B cell (primary cell): ENCODE results near the gene FNDC11.

Experiments used
- CTCF ChIP-seq: fragments of 200-600 bp; IDR thresholded peaks from one replicate; pipeline ENCODE4 v1.8.0; 2022; ENCODE audit warnings: antibody characterized with exemption, mild to moderate bottlenecking
- EZH2 ChIP-seq: IDR thresholded peaks from 2 replicates; pipeline ENCODE4 v1.6.1; 2012; ENCODE audit warnings: borderline replicate concordance, low read depth, mild to moderate bottlenecking, moderate library complexity, low read length; ENCODE audit not compliant: insufficient read depth, poor library complexity, severe bottlenecking

GRCh38 chr20:63539092-63539430, 14.9 kb upstream of the FNDC11 start:
- TF ChIP-seq CTCF (no peak), EZH2 (no peak)
